HT-29 (cell line): ENCODE measurements around the gene GMCL2. TPM values are rescaled to one million over a fixed set of nuclear protein-coding genes. Genes with fewer than 3 reads are reported as not detected.

ENCODE experiments used
- DNase-seq: peaks from one replicate; pipeline ENCODE4 v3.0.0-alpha.2; 2015; ENCODE audit warnings: low spot score
- total RNA-seq: library from RNA; depleted of rRNA; stranded (reverse); fragments of >200 nt; shearing (Covaris generic); gene quantifications from 2 replicates; pipeline ENCODE4 v1.2.3, GENCODE V29; 2014

The GMCL2 gene
- total RNA-seq, 1 experiment from 2014 or later = not detected

- no peak for DNase-seq
Observed at GRCh38 chr5:178221853-178222252, 34.7 kb upstream of the GMCL2 start.

DNA sequence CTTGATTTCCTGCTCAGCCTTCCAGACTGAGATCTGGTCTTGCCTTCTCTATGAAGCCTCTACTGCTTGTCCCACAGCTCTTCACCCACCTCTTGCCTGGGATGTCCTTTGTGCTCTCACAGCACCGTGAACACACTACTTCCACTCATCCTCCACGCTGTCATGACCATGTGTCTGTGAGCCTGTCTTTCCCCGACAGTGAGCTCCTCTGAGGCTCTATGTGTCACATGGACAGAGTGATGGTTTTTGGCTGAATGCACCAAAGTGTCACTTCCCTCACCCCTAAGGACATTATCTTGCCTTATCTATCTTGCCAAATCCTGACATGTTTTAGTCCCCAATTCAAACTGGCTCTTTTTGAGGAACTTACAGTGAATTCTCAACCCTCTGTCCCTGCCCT, 34.1 kb upstream of the GMCL2 start:
- no peak for DNase-seq

GRCh38 chr5:178218827-178219226, 31.7 kb upstream of the GMCL2 start:
- no peak for DNase-seq

DNA sequence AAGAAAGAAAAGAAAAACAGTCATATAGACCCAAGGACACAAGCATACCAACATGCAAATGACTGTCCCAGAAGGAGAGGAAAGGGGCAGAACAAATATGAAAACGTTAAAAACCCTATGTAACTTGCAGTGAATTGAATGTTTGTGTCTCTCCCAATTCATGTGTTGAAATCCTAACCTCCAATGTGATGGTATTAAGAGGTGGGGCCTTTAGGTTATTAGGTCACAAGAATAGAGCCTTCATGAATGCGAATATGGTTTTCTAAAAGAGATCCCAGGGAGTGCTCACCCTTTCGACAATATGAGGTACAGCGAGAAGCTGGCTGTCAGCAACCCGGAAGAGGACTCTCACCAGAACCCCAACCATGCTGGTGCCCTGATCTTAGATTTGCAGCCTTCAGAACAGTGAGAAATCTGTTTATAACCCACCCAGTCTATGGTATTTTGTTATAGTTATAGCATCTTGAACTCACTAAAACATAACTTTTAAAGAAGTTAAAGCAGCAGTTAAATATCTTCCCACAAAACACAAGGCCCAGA, 31.1 kb upstream of the GMCL2 start:
- DNase-seq = no peak

- DNase-seq = no peak
Observed at GRCh38 chr5:178216779-178217178, 29.6 kb upstream of the GMCL2 start.

GRCh38 chr5:178216088-178216534, 28.9 kb upstream of the GMCL2 start:
- no peak for DNase-seq

GRCh38 chr5:178215280-178216002, 28.3 kb upstream of the GMCL2 start:
- no peak for DNase-seq

GRCh38 chr5:178214160-178214803, 27.1 kb upstream of the GMCL2 start:
- DNase-seq = no peak

DNA sequence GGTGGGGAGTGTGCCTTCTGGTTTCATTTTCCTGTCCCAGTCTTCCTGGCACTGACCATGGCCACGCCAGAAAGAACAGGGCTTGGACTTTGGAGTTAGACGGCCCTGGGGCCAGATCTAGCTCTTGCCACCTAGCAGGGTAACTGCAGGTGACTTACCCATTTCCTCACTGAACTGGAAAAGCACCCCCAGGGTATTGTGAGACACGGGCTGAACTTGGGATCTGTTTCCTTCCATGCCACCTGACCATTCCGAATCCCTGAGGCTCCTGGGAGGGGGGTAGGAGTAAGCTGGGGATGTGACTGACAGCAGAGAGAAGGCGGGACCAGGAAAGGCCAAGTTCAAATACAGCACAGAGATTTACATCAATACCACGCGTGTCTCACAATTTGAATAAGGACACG, 26.6 kb upstream of the GMCL2 start:
- peak; percentile 35 for DNase-seq

GRCh38 chr5:178213003-178213461, 25.9 kb upstream of the GMCL2 start:
- no peak for DNase-seq

- no peak for DNase-seq
Observed at GRCh38 chr5:178212241-178213002, 25.3 kb upstream of the GMCL2 start.

- DNase-seq = peak; percentile 28
Observed at GRCh38 chr5:178211095-178212048, 24.2 kb upstream of the GMCL2 start.

- DNase-seq = no peak
Observed at GRCh38 chr5:178210686-178211085, 23.5 kb upstream of the GMCL2 start.

GRCh38 chr5:178210073-178210535, 22.9 kb upstream of the GMCL2 start:
- DNase-seq = no peak

DNA sequence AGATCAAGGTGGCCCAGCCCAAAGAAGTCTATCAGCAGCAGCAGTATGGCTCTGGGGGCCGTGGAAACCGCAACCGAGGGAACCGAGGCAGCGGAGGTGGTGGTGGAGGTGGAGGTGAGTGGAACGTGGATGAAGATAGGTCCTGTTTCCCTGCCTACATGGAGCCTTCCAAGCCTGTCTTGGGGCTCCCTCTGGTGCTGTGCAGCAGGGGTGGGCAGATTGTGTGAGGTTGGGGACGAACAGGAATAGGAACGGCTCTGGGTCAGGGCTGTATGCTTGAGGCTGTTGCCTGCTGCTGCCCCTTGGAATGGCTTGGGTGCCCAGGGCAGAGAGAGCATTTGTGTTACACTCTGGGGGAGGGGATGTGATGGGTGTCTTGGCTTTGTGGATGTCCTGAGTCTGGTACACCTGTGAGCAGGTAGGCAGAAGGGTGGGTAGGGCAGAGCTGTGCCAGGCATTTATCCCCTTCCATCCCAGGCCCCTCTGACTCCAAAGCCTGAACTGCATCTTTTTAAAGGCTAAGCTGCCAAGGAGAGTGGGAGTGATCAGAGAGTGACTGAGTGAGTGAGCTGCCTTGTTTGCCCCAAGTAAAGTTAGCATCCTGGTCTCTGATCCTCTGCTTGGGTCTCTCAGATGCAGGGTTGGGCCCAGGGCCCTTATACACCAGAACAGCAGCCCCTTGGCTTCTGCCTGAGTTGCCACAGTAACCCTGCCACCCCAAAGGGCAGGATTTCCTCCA, 22.3 kb upstream of the GMCL2 start:
- DNase-seq = no peak

GRCh38 chr5:178208540-178209227, 21.5 kb upstream of the GMCL2 start:
- DNase-seq = no peak

DNA sequence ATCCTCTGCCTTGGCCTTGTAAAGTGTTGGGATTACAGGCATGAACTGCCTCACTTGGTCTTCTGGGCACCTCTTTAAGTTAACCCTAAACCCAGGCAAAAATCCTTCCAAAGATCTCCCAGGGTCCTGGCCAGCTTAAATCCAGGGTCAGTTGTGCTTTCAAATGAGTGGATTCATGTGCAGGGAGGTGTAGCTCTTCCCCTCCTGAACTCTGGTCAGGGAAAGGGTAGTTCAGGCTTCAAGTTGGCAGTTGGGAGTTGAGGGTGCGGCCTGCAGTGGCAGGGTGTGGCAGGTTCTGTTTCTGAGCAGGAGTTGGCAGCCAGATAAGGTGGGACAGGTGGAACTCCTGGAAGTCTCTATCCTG, 20.7 kb upstream of the GMCL2 start:
- peak; percentile 29 for DNase-seq

DNA sequence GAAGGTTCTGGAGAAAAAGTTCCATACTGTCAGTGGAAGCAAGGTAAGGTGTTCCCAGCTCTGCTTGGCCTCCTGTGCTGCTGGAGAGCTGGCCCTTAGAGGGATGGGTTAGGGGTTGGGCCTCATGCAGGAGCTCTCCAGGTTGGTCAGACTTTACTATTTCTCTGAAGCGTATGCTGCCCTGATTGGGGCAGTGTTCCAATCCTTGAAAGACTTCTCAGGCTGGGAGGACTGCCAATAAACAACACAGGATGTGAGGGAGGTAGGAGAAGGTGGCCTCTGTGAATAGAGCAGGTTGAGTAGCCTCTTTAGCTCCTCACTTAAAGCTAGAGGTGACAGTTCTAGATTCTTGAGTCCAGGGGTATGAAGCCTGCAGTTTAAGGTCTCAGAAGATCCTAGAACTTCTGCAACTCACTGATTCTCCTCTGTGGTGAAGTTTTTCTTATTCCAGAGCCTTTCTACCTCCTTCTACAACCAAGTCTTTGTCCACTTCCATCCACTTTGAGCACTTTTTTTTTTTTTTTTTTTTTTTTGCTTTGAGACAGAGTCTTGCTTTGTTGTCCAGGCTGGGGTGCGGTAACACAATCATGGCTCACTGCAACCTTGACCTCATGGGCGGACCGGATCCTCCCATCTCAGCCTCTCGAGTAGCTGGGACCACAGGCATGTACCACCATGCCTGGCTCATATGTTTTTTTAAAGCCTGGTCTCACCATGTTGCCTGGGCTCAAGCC, 20.2 kb upstream of the GMCL2 start:
- peak; percentile 58 for DNase-seq
